ENCODE results near the gene CDK15. TPM values are rescaled to one million over a fixed set of nuclear protein-coding genes. Genes with fewer than 3 reads are reported as not detected.
"Not testable (repeated sequence)": the region's sequence is repeated elsewhere in the genome, so short reads cannot be mapped to it uniquely, and the experiment has no call there.

CDK15 gene
- polyA plus RNA-seq, 1 donor from 2014 or later, result not detected

GRCh38 chr2:201798252-201798913 lies 8.0 kb upstream of the CDK15 start:
- H3K4me3 Mint-ChIP-seq, result no peak overlapping the region
- no peaks in the 10 kb centered on the region for H3K36me3 Mint-ChIP-seq
- H3K9me3 Mint-ChIP-seq, result no peaks in the 10 kb centered on the region
- peaks cover 0 to 3% (median 0%) of the 10 kb centered on the region in 3 donors for H3K4me1 Mint-ChIP-seq
- H3K27me3 Mint-ChIP-seq, result peaks cover 5% of the 10 kb centered on the region
- H3K27ac Mint-ChIP-seq, result no peak overlapping the region

GRCh38 chr2:201798914-201799285 lies 7.4 kb upstream of the CDK15 start:
- not testable (repeated sequence) for H3K4me3 Mint-ChIP-seq, H3K27ac Mint-ChIP-seq, H3K9me3 Mint-ChIP-seq, H3K4me1 Mint-ChIP-seq, H3K27me3 Mint-ChIP-seq, H3K36me3 Mint-ChIP-seq

GRCh38 chr2:201807452-201807999 lies 1.2 kb downstream of the CDK15 start:
- H3K27ac Mint-ChIP-seq, result no peak overlapping the region
- peak overlapping the region in 1 of 4 donors; percentile 27 for H3K4me3 Mint-ChIP-seq
- H3K27me3 Mint-ChIP-seq, result peaks cover 2% of the 10 kb centered on the region
- no peaks in the 10 kb centered on the region for H3K36me3 Mint-ChIP-seq
- peaks cover 0 to 2% (median 1%) of the 10 kb centered on the region in 3 donors for H3K4me1 Mint-ChIP-seq
- no peaks in the 10 kb centered on the region for H3K9me3 Mint-ChIP-seq

- no peak overlapping the region for H3K27ac Mint-ChIP-seq
- peaks cover 2% of the 10 kb centered on the region for H3K27me3 Mint-ChIP-seq
- H3K4me1 Mint-ChIP-seq, result peaks cover 0 to 2% (median 1%) of the 10 kb centered on the region in 3 donors
- H3K9me3 Mint-ChIP-seq, result no peaks in the 10 kb centered on the region
- H3K4me3 Mint-ChIP-seq, result no peak overlapping the region
- H3K36me3 Mint-ChIP-seq, result no peaks in the 10 kb centered on the region
Observed at GRCh38 chr2:201808027-201808426, 1.7 kb downstream of the CDK15 start.

DNA sequence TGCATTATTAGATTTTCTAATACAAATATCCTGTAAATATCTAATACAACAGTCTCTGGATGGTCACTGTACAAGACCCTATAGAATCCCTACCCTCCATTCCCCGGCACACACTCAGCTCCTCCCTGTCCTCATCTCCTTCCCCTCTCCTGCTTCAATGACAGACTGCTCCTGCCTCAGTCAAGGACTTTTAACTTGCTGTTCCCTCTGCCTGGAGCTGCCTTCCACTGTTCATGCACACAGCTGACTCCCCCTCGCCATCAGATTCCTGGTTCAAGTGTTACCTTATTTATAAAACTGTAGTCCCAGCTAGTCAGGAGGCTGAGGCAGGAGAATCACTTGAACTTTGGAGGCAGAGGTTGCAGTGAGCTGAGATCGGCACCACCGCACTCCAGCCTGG lies 3.3 kb downstream of the CDK15 start:
- H3K4me3 Mint-ChIP-seq, result no peak overlapping the region
- H3K36me3 Mint-ChIP-seq, result no peaks in the 10 kb centered on the region
- no peaks in the 10 kb centered on the region for H3K9me3 Mint-ChIP-seq
- peaks cover 0 to 2% (median 1%) of the 10 kb centered on the region in 3 donors for H3K4me1 Mint-ChIP-seq
- no peak overlapping the region for H3K27ac Mint-ChIP-seq
- H3K27me3 Mint-ChIP-seq, result no peaks in the 10 kb centered on the region

DNA sequence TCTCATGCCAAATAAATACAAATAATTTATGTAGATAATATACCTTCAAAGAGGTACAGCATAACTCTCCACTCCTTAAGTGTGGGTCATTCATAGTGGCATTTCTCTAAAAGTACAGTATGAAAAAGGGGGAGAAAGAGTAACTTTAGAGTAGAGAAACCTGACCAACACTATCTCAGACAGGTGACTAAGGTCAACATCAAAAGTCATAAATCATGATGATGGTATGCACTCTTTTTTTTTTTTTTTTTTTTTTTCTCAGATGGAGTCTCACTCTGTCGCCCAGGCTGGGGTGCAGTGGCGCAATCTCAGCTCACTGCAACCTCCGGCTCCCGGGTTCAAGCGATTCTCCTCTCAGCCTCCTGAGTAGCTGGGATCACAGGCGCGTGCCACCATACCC lies 4.3 kb downstream of the CDK15 start:
- not testable (repeated sequence) for H3K4me3 Mint-ChIP-seq, H3K27ac Mint-ChIP-seq, H3K36me3 Mint-ChIP-seq, H3K4me1 Mint-ChIP-seq, H3K27me3 Mint-ChIP-seq, H3K9me3 Mint-ChIP-seq

GRCh38 chr2:201813996-201814760 lies 7.8 kb downstream of the CDK15 start:
- peaks cover 0 to 1% (median 0%) of the 10 kb centered on the region in 3 donors for H3K4me1 Mint-ChIP-seq
- H3K9me3 Mint-ChIP-seq, result no peaks in the 10 kb centered on the region

GRCh38 chr2:201816657-201817575 lies 10.6 kb downstream of the CDK15 start:
- no peak overlapping the region for H3K27ac Mint-ChIP-seq
- H3K27me3 Mint-ChIP-seq, result peaks cover 7% of the 10 kb centered on the region
- no peaks in the 10 kb centered on the region for H3K4me1 Mint-ChIP-seq

More at GRCh38 chr2:201813996-201814760, 7.8 kb downstream of the CDK15 start:
- Mint-ChIP-seq H3K36me3 (no peaks in the 10 kb centered on the region), H3K4me3 (no peak overlapping the region), H3K27me3 (peaks cover 4% of the 10 kb centered on the region), H3K27ac (no peak overlapping the region)

GRCh38 chr2:201820383-201821007 lies 14.2 kb downstream of the CDK15 start:
- Mint-ChIP-seq H3K9me3 (no peaks in the 10 kb centered on the region), H3K27me3 (peaks cover 14% of the 10 kb centered on the region), H3K27ac (no peak overlapping the region), H3K36me3 (no peaks in the 10 kb centered on the region), H3K4me3 (no peak overlapping the region), H3K4me1 (no peaks in the 10 kb centered on the region)

More at GRCh38 chr2:201816657-201817575, 10.6 kb downstream of the CDK15 start:
- H3K9me3 Mint-ChIP-seq, result no peaks in the 10 kb centered on the region
- H3K36me3 Mint-ChIP-seq, result no peaks in the 10 kb centered on the region
- H3K4me3 Mint-ChIP-seq, result no peak overlapping the region

DNA sequence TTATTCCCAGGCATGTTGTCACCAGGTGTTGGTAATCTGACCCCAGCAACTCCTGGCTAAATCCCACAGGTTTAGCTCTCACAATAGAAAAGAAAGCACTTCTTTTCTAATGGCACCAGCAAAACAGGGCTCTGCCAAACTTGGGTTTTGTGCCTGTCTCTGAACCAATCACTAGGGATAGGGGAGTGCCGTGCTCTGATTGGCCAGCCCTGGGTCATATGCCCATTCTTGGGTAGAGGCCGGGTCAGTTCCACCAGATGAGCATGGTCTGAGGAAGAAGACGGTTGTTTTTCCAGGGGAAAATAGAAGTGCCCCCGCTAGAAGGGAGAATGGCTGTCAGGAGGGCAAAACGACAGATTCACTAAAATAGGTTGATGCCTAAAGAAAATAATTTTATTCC lies 14.7 kb downstream of the CDK15 start:
- peaks cover 14% of the 10 kb centered on the region for H3K27me3 Mint-ChIP-seq
- no peak overlapping the region for H3K4me3 Mint-ChIP-seq
- peaks cover 0 to 3% (median 2%) of the 10 kb centered on the region in 3 donors for H3K9me3 Mint-ChIP-seq
- H3K36me3 Mint-ChIP-seq, result no peaks in the 10 kb centered on the region
- no peak overlapping the region for H3K27ac Mint-ChIP-seq
- no peaks in the 10 kb centered on the region for H3K4me1 Mint-ChIP-seq

DNA sequence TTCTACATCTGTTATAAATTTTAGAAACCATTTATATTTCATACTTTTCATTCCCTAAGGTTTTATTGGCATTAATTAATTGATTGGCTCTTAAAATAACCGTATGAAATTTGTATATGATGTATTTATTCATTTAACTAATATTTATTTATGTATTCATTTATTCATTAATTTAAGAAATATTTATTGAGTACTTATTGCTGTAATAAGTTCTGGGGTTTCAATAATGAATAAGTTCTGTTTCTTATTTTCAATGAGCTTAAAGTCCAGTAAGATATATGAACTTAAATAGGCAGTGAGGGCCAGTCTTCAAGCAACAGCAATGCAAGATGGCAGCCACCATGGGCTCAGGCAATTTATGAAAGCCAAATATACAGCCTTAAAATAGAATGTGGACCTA lies 17.9 kb downstream of the CDK15 start:
- H3K9me3 Mint-ChIP-seq, result peaks cover 0 to 3% (median 2%) of the 10 kb centered on the region in 3 donors
- peaks cover 10% of the 10 kb centered on the region for H3K27me3 Mint-ChIP-seq
- H3K4me1 Mint-ChIP-seq, result no peaks in the 10 kb centered on the region
- no peak overlapping the region for H3K27ac Mint-ChIP-seq
- H3K36me3 Mint-ChIP-seq, result no peaks in the 10 kb centered on the region
- H3K4me3 Mint-ChIP-seq, result no peak overlapping the region

GRCh38 chr2:201827621-201828020 lies 21.3 kb downstream of the CDK15 start:
- no peaks in the 10 kb centered on the region for H3K36me3 Mint-ChIP-seq
- H3K4me1 Mint-ChIP-seq, result no peaks in the 10 kb centered on the region
- H3K4me3 Mint-ChIP-seq, result no peak overlapping the region
- peak overlapping the region in 1 of 3 donors; percentile 75 for H3K27ac Mint-ChIP-seq
- peaks cover 0 to 3% (median 2%) of the 10 kb centered on the region in 3 donors for H3K9me3 Mint-ChIP-seq
- H3K27me3 Mint-ChIP-seq, result peaks cover 4% of the 10 kb centered on the region

- H3K4me1 Mint-ChIP-seq, result no peaks in the 10 kb centered on the region
- no peak overlapping the region for H3K4me3 Mint-ChIP-seq
- peaks cover 4% of the 10 kb centered on the region for H3K27me3 Mint-ChIP-seq
- no peaks in the 10 kb centered on the region for H3K36me3 Mint-ChIP-seq
- H3K9me3 Mint-ChIP-seq, result peaks cover 0 to 3% (median 2%) of the 10 kb centered on the region in 3 donors
- H3K27ac Mint-ChIP-seq, result no peak overlapping the region
Observed at GRCh38 chr2:201828220-201828619, 21.9 kb downstream of the CDK15 start.

DNA sequence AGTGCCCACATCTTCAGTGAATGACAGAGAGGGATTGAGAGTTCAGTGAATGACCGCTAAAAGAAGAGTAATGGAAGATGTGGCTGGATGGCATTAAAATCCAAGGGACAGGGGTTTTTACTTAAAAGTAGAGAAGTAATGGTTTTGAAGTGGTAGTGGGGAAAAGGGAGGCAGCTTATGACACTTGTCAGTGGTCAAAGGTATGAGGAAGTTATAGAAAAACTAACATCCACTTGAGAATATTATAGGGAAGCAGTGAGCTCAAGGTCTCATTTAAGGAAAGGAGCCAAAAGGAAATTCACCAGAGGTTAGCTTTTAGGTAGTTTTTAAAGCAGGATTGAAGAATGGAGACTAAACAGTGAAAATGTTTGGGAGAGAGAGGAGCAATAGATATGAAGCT lies 24.3 kb downstream of the CDK15 start:
- H3K27ac Mint-ChIP-seq, result no peak overlapping the region
- no peaks in the 10 kb centered on the region for H3K27me3 Mint-ChIP-seq
- H3K4me1 Mint-ChIP-seq, result no peaks in the 10 kb centered on the region
- peaks cover 0 to 2% (median 2%) of the 10 kb centered on the region in 3 donors for H3K9me3 Mint-ChIP-seq
- H3K4me3 Mint-ChIP-seq, result no peak overlapping the region
- H3K36me3 Mint-ChIP-seq, result no peaks in the 10 kb centered on the region

Measured in IgD-negative memory B cell (primary cell).